GM23338 (cell line): Measurements from ENCODE around the gene ATG7.

Source experiments
- CREB1 ChIP-seq: fragments of 250-450 bp; sonication (Bioruptor Pico); IDR thresholded peaks from 2 replicates; pipeline ENCODE4 v1.5.0; 2020; ENCODE audit warnings: low read depth, mild to moderate bottlenecking, moderate library complexity
- CTCF ChIP-seq, 2 experiments: fragments of 200-600 bp in 1 of 2; sonication (generic) in 1 of 2; conservative IDR thresholded peaks; 2 replicates each; pipeline versions ENCODE4 v1.5.1 to v1.6.1; 2016 to 2017; ENCODE audit warnings: antibody characterized with exemption in 2 of 2, low read depth in 2 of 2, mild to moderate bottlenecking in 2 of 2, moderate library complexity in 1 of 2
- EZH2 ChIP-seq: fragments of 200-600 bp; sonication (generic); IDR thresholded peaks from one replicate; pipeline ENCODE4 v1.8.0; 2017; ENCODE audit warnings: antibody characterized with exemption, mild to moderate bottlenecking, low read depth; ENCODE audit not compliant: unreplicated experiment
- EZH2phosphoT487 ChIP-seq: fragments of 200-600 bp; sonication (generic); IDR thresholded peaks from one replicate; pipeline ENCODE4 v1.8.1; 2018; ENCODE audit warnings: antibody characterized with exemption; ENCODE audit not compliant: unreplicated experiment
- NANOG ChIP-seq: IDR thresholded peaks from 2 replicates; pipeline ENCODE4 v1.6.1; 2016; ENCODE audit warnings: antibody characterized with exemption, borderline replicate concordance
- POLR2AphosphoS5 ChIP-seq: IDR thresholded peaks from 2 replicates; pipeline ENCODE4 v1.6.1; 2016; ENCODE audit warnings: antibody characterized with exemption, low read depth
- STAT1 ChIP-seq: IDR thresholded peaks from one replicate; pipeline ENCODE4 v1.6.1; 2016; ENCODE audit warnings: antibody characterized with exemption; ENCODE audit not compliant: unreplicated experiment
- ZNF114 ChIP-seq: fragments of 250-450 bp; sonication (Bioruptor Pico); IDR thresholded peaks from 2 replicates; pipeline ENCODE4 v1.5.0; 2020; ENCODE audit warnings: mild to moderate bottlenecking, moderate library complexity
- TF ChIP-seq, protein P1 (sequence below): IDR thresholded peaks from one replicate; pipeline ENCODE4 v1.6.1; 2018; ENCODE audit warnings: antibody characterized with exemption; ENCODE audit not compliant: unreplicated experiment

DNA sequence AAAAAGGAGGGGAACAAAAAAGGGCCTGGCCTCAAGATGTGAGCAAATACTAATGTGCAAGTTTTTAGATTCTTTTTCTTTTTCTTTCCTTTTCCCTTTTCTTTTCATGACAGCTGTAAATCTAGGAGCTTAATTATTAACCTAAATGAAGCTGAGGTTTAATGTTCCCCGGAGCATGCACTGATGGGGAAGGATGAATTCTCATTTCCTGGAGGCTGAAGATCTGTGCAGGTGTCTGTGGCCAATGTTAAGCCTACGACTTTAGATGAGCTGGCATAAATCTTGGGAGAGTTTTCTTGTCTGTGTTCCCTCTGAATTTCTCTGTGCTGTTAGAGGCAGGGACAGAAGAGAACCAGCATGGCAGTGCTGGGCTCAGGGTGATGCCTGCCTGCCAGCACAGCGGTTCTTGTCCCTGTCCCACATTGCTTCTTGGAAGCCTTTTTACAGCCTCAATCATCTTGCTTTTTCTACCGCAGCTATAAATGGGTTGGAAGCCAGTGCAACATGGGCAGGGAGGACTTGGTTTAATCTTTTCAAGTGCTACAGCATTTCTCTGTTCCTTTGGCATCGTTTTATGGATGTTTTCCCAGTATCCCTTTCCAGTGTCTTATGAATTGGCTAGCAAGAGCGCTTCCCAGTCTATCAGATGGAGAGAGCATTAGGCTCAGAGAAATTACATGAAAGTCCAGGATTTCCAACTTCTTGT, 119.1 kb downstream of the ATG7 start:
- TF ChIP-seq EZH2 (no peak), CTCF (conservative IDR thresholded peaks at IDR 0.05; ENCODE audit: low read depth in 2 of 2) (no peak), POLR2AphosphoS5 (no peak), EZH2phosphoT487 (no peak), NANOG (no peak), CREB1 (no peak), STAT1 (no peak), ZNF114 (no peak)
- TF ChIP-seq, protein P1, sequence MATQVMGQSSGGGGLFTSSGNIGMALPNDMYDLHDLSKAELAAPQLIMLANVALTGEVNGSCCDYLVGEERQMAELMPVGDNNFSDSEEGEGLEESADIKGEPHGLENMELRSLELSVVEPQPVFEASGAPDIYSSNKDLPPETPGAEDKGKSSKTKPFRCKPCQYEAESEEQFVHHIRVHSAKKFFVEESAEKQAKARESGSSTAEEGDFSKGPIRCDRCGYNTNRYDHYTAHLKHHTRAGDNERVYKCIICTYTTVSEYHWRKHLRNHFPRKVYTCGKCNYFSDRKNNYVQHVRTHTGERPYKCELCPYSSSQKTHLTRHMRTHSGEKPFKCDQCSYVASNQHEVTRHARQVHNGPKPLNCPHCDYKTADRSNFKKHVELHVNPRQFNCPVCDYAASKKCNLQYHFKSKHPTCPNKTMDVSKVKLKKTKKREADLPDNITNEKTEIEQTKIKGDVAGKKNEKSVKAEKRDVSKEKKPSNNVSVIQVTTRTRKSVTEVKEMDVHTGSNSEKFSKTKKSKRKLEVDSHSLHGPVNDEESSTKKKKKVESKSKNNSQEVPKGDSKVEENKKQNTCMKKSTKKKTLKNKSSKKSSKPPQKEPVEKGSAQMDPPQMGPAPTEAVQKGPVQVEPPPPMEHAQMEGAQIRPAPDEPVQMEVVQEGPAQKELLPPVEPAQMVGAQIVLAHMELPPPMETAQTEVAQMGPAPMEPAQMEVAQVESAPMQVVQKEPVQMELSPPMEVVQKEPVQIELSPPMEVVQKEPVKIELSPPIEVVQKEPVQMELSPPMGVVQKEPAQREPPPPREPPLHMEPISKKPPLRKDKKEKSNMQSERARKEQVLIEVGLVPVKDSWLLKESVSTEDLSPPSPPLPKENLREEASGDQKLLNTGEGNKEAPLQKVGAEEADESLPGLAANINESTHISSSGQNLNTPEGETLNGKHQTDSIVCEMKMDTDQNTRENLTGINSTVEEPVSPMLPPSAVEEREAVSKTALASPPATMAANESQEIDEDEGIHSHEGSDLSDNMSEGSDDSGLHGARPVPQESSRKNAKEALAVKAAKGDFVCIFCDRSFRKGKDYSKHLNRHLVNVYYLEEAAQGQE: no peak
